NCI-H460 (cell line): Measurements from ENCODE around the gene PHOX2A. TPM values are rescaled to one million over a fixed set of nuclear protein-coding genes. Genes with fewer than 3 reads are reported as not detected.
"Not testable (repeated sequence)": the region's sequence is repeated elsewhere in the genome, so short reads cannot be mapped to it uniquely, and the experiment has no call there.

Experiments used
- DNase-seq: peaks from one replicate; pipeline ENCODE4 v3.0.0-alpha.2; 2016; ENCODE audit warnings: low read depth; ENCODE audit errors: extremely low read depth
- polyA plus RNA-seq: library from polyadenylated mRNA; depleted of rRNA; stranded (reverse); fragments of >200 nt; gene quantifications from 2 replicates; pipeline ENCODE4 v1.2.3, GENCODE V29; 2014; cell fraction: nucleus; rRNA removed
- total RNA-seq: library from RNA; depleted of rRNA; stranded (reverse); fragments of >200 nt; shearing (Covaris generic); gene quantifications from 2 replicates; pipeline ENCODE4 v1.2.3, GENCODE V29; 2014; rRNA removed

The PHOX2A gene
- total RNA-seq, result not detected in 2 replicates
- not detected in 2 replicates for polyA plus RNA-seq

GRCh38 chr11:72244060-72244360, at the start of gene PHOX2A:
PHOX2A (minus strand) TSS chr11:72244176; CDS start chr11:72244004, 172 bp downstream.
- DNase-seq, result no peak

- DNase-seq, result no peak
These were observed 49.4 kb upstream of the PHOX2A start for GRCh38 chr11:72293391-72293790.

GRCh38 chr11:72292106-72292785, 48.3 kb upstream of the PHOX2A start:
- no peak for DNase-seq

- DNase-seq, result not testable (repeated sequence)
These were observed 46.8 kb upstream of the PHOX2A start for GRCh38 chr11:72290741-72291140.

GRCh38 chr11:72287293-72287692, 43.3 kb upstream of the PHOX2A start:
- no peak for DNase-seq

GRCh38 chr11:72283947-72284346, 40.0 kb upstream of the PHOX2A start:
- no peak for DNase-seq

GRCh38 chr11:72280726-72281315, 36.8 kb upstream of the PHOX2A start:
- no peak for DNase-seq

- DNase-seq, result no peak
These were observed 36.1 kb upstream of the PHOX2A start for GRCh38 chr11:72280037-72280436.

- DNase-seq, result no peak
These were observed 34.9 kb upstream of the PHOX2A start for GRCh38 chr11:72278905-72279304.

- DNase-seq, result no peak
These were observed 30.5 kb upstream of the PHOX2A start for GRCh38 chr11:72274435-72274834.

- DNase-seq, result no peak
These were observed 28.0 kb upstream of the PHOX2A start for GRCh38 chr11:72271980-72272379.

- no peak for DNase-seq
These were observed 24.1 kb upstream of the PHOX2A start for GRCh38 chr11:72267956-72268617.

- not testable (repeated sequence) for DNase-seq
These were observed 23.0 kb upstream of the PHOX2A start for GRCh38 chr11:72266960-72267359.

- DNase-seq, result no peak
These were observed 22.0 kb upstream of the PHOX2A start for GRCh38 chr11:72265951-72266350.

- no peak for DNase-seq
These were observed 19.4 kb upstream of the PHOX2A start for GRCh38 chr11:72263361-72263760.

- no peak for DNase-seq
These were observed 16.6 kb upstream of the PHOX2A start for GRCh38 chr11:72260574-72260973.

GRCh38 chr11:72259490-72259889, 15.5 kb upstream of the PHOX2A start:
- no peak for DNase-seq

GRCh38 chr11:72257570-72257969, 13.6 kb upstream of the PHOX2A start:
- DNase-seq, result no peak

GRCh38 chr11:72254299-72254993, 10.5 kb upstream of the PHOX2A start:
- no peak for DNase-seq

- DNase-seq, result no peak
These were observed 9.4 kb upstream of the PHOX2A start for GRCh38 chr11:72253392-72253791.

GRCh38 chr11:72251614-72252013, 7.6 kb upstream of the PHOX2A start:
- no peak for DNase-seq
